HepG2 (cell line): ENCODE data around the gene THADA. TPM values are rescaled to one million over a fixed set of nuclear protein-coding genes. Genes with fewer than 3 reads are reported as not detected.

Experiments
- IKZF4 ChIP-seq: sonication (generic); formaldehyde crosslinking; IDR thresholded peaks from 2 replicates; pipeline ENCODE4 v1.5.1; 2020; ENCODE audit warnings: borderline replicate concordance, mild to moderate bottlenecking, low read depth, missing genetic modification reagents; ENCODE audit errors: not compliant biosample characterization
- PRPF4 ChIP-seq: fragments of 200-400 bp; formaldehyde crosslinking; IDR thresholded peaks from 2 replicates; pipeline ENCODE4 v1.6.1; 2016; ENCODE audit warnings: low read length, low read depth; ENCODE audit not compliant: poor library complexity, severe bottlenecking
- SCMH1 ChIP-seq: sonication (generic); formaldehyde crosslinking; IDR thresholded peaks from 2 replicates; pipeline ENCODE4 v1.9.0; 2021; ENCODE audit warnings: missing genetic modification reagents, mild to moderate bottlenecking, borderline replicate concordance
- ZMYM4 ChIP-seq: sonication (generic); formaldehyde crosslinking; IDR thresholded peaks from 2 replicates; pipeline ENCODE4 v1.8.1; 2023; ENCODE audit warnings: mild to moderate bottlenecking, missing genetic modification reagents
- ZNF143 ChIP-seq: sonication (generic); formaldehyde crosslinking; IDR thresholded peaks from 2 replicates; pipeline ENCODE4 v1.4.0; 2020; ENCODE audit warnings: missing genetic modification reagents
- ZNF160 ChIP-seq: sonication (generic); formaldehyde crosslinking; IDR thresholded peaks from 2 replicates; pipeline ENCODE4 v1.8.0; 2022; ENCODE audit warnings: mild to moderate bottlenecking, inconsistent platforms, missing genetic modification reagents
- ZNF225 ChIP-seq: sonication (generic); formaldehyde crosslinking; IDR thresholded peaks from 2 replicates; pipeline ENCODE4 v1.4.0; 2020; ENCODE audit warnings: mild to moderate bottlenecking, missing genetic modification reagents
- ZNF281 ChIP-seq: sonication (generic); formaldehyde crosslinking; IDR thresholded peaks from 2 replicates; pipeline ENCODE4 v1.4.0; 2020; ENCODE audit warnings: missing genetic modification reagents, borderline replicate concordance
- polyA plus RNA-seq, 8 experiments: library from polyadenylated mRNA; depleted of rRNA in 3 of 8; stranded (reverse) in 7 of 8; unstranded in 1 of 8; fragments of >200 nt; fragmentation: Illumina TruSeq in 4 of 8; extraction: Trizol in 4 of 8; gene quantifications; 2 replicates each; pipeline versions ENCODE4 v1.2.1 to v1.2.3, GENCODE V29; 2011 to 2016; ENCODE audit warnings: low read depth in 4 of 8, missing spikeins in 1 of 8, mixed read lengths in 1 of 8; ENCODE audit not compliant: insufficient read depth in 1 of 8
- total RNA-seq, 5 experiments: library from RNA; depleted of rRNA; stranded (reverse); fragments of >200 nt; fragmentation: Illumina TruSeq; extraction: Trizol; gene quantifications; 2 replicates each; pipeline ENCODE4 v1.2.3, GENCODE V29; 2016; ENCODE audit warnings: low read depth in 1 of 5
- TF ChIP-seq, protein P1 (sequence below): sonication (generic); formaldehyde crosslinking; IDR thresholded peaks from 2 replicates; pipeline ENCODE4 v1.4.0; 2020; ENCODE audit warnings: mild to moderate bottlenecking, missing genetic modification reagents
- TF ChIP-seq, protein P2 (sequence below): sonication (generic); formaldehyde crosslinking; IDR thresholded peaks from 2 replicates; pipeline ENCODE4 v1.4.0; 2020; ENCODE audit warnings: mild to moderate bottlenecking, missing genetic modification reagents
- TF ChIP-seq, protein P3 (sequence below): sonication (generic); formaldehyde crosslinking; IDR thresholded peaks from 2 replicates; pipeline ENCODE4 v1.4.0; 2020; ENCODE audit warnings: missing genetic modification reagents

THADA gene
- total and polyA plus RNA-seq, 2 of the 13 experiments (the other 11 are each of a cell fraction or from before 2014, with no cell fraction given): 12.7 to 21.7 TPM

- TF ChIP-seq, protein P1, sequence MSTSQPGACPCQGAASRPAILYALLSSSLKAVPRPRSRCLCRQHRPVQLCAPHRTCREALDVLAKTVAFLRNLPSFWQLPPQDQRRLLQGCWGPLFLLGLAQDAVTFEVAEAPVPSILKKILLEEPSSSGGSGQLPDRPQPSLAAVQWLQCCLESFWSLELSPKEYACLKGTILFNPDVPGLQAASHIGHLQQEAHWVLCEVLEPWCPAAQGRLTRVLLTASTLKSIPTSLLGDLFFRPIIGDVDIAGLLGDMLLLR (CRISPR knock-in tag): peak; percentile 98
- TF ChIP-seq ZNF160 (CRISPR knock-in tag) (peak; percentile 38; the same call in 1 of the 2 replicates), ZNF143 (CRISPR knock-in tag) (peak; percentile 31; the same call in 1 of the 2 replicates), ZMYM4 (CRISPR knock-in tag) (peak; percentile 99), ZNF281 (CRISPR knock-in tag) (peak; percentile 49; the same call in 1 of the 2 replicates), SCMH1 (CRISPR knock-in tag) (no peak), IKZF4 (CRISPR knock-in tag) (peak; percentile 52), ZNF225 (CRISPR knock-in tag) (peak; percentile 82; the same call in 1 of the 2 replicates), PRPF4 (no peak)
- TF ChIP-seq, protein P2, sequence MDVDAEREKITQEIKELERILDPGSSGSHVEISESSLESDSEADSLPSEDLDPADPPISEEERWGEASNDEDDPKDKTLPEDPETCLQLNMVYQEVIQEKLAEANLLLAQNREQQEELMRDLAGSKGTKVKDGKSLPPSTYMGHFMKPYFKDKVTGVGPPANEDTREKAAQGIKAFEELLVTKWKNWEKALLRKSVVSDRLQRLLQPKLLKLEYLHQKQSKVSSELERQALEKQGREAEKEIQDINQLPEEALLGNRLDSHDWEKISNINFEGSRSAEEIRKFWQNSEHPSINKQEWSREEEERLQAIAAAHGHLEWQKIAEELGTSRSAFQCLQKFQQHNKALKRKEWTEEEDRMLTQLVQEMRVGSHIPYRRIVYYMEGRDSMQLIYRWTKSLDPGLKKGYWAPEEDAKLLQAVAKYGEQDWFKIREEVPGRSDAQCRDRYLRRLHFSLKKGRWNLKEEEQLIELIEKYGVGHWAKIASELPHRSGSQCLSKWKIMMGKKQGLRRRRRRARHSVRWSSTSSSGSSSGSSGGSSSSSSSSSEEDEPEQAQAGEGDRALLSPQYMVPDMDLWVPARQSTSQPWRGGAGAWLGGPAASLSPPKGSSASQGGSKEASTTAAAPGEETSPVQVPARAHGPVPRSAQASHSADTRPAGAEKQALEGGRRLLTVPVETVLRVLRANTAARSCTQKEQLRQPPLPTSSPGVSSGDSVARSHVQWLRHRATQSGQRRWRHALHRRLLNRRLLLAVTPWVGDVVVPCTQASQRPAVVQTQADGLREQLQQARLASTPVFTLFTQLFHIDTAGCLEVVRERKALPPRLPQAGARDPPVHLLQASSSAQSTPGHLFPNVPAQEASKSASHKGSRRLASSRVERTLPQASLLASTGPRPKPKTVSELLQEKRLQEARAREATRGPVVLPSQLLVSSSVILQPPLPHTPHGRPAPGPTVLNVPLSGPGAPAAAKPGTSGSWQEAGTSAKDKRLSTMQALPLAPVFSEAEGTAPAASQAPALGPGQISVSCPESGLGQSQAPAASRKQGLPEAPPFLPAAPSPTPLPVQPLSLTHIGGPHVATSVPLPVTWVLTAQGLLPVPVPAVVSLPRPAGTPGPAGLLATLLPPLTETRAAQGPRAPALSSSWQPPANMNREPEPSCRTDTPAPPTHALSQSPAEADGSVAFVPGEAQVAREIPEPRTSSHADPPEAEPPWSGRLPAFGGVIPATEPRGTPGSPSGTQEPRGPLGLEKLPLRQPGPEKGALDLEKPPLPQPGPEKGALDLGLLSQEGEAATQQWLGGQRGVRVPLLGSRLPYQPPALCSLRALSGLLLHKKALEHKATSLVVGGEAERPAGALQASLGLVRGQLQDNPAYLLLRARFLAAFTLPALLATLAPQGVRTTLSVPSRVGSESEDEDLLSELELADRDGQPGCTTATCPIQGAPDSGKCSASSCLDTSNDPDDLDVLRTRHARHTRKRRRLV (CRISPR knock-in tag): 0 out of 2 replicates have a peak, but pooled peaks have one; percentile 58
- TF ChIP-seq, protein P3, sequence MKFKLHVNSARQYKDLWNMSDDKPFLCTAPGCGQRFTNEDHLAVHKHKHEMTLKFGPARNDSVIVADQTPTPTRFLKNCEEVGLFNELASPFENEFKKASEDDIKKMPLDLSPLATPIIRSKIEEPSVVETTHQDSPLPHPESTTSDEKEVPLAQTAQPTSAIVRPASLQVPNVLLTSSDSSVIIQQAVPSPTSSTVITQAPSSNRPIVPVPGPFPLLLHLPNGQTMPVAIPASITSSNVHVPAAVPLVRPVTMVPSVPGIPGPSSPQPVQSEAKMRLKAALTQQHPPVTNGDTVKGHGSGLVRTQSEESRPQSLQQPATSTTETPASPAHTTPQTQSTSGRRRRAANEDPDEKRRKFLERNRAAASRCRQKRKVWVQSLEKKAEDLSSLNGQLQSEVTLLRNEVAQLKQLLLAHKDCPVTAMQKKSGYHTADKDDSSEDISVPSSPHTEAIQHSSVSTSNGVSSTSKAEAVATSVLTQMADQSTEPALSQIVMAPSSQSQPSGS (CRISPR knock-in tag): peak; percentile 98
Measured at GRCh38 chr2:43595603-43596412, at the start of gene THADA (continued).
